ENCODE results near the gene NDUFA8.

NDUFA8 gene

GRCh38 chr9:122133984-122134535, 25.5 kb downstream of the NDUFA8 start:
- DNase-seq, result no peak

DNA sequence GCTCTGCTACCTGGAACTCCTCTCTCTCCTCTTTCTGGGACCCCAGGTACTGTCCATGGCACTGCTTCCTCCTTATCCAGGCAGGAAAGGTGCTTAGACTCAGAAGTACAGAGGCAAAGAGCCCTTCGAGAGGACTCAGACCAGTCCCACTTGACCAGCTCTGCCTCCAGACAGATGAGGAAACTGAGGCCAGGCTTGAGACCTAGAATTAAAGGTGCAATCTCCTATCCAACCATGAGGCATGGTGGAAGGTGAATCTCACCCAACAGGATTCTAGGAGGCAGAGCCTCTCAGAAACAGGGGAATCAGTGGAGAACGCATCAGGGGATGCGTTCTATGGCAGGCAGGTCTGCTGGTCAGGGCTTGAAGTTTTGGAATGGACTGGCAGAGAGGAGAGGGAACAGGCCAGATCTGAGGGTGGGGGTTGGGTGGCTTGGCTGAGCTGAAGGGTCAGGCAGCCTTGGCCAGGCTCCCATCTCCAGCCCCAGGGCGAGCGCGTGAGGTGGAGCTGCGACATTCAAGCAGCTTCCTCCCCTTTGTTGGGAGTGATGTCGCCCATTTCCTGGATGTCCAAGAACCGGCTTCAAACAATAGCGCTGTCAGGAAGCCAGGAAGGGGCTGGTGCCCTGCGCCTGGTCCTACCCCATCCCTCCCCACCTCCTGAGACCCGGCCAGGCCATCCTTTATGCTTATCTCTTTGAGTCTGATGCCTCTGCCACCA, 26.2 kb downstream of the NDUFA8 start:
- no peak for DNase-seq

- DNase-seq, result no peak
Measured at GRCh38 chr9:122132539-122132938, 27.0 kb downstream of the NDUFA8 start.

- DNase-seq, result no peak
Measured at GRCh38 chr9:122131401-122132001, 28.1 kb downstream of the NDUFA8 start.

GRCh38 chr9:122130837-122131236, 28.7 kb downstream of the NDUFA8 start:
- no peak for DNase-seq

DNA sequence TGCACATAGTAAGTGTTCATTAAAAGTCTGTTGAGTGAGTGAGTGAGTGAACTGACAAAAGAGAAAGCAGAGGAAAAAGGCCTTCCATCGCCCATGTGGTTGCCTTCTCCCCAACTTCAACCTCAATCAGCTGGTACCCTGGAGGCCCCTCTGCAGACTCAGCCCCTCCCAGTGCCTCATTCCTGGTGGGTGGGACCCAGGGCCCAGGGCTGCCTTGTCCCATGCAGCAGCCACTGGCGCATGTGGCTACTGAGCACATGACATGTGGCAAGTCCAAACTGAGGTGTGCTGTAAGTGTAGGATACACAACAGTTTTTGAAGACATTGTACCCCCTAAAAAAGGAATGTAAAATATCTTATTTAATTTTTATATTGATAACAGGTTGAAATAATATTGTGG, 29.6 kb downstream of the NDUFA8 start:
- DNase-seq, result no peak

DNA sequence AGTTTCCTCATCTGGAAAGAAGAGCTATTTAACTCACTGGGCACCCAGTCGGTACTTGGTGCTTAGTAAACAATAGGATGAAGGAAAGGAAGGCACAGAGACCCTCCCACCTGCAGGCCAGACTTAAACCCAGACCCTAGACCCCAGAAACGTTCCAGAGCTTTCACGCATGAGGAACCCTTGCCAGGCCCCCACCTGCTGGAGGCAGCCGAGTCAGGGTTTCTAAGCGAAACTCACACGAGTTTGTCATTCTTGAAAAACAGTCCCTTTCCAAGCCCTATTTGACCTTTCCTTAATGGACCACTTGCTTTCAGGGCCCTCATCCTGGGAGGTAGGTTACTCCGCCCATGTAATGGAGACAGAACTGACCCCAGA, 30.6 kb downstream of the NDUFA8 start:
- no peak for DNase-seq

DNA sequence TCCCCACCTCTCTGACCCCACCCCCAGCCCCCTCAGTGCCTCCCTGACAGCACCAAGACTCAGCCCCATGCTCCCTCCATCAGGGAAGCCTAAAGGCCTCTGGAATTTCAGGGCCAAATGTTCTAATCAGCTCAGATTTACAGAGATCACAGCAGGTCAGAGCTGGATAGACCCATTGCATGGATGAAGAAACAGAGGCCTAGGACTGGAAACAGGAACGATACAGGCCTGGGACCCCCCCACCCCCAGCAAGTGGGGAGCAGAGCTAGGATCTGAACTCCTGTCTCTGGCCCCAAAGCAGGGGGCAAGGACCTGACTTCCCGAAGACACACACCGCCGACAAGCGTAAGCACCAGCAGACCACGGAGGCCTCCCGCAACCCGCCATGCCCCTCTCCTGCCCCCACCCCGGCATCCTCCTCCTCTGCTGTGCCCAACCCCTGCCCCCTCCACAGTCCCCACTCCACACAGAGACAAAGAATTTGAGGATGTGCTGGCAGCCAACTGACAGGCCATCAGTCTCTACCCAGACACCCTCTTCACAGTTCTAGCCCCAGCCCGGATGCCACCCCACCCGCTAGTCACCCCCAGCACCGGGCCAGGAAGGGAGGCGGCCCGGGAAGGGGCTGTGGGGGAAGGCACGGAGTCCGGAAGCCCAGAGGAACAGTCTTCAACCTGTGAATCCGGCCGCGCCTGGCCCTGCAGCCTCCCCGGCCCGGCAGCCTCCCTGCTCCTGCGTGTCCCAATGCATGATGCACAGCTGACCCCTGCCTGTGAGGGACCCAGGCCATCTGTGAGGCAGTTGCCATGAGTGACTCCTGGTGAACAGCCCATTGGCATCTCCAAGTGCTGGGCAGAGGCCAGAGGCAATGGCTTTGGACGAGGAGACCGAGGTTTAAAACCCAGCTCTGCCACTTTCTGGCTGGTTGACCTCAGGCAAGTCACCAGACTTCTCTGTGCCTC, 31.3 kb downstream of the NDUFA8 start:
- DNase-seq, result no peak

DNA sequence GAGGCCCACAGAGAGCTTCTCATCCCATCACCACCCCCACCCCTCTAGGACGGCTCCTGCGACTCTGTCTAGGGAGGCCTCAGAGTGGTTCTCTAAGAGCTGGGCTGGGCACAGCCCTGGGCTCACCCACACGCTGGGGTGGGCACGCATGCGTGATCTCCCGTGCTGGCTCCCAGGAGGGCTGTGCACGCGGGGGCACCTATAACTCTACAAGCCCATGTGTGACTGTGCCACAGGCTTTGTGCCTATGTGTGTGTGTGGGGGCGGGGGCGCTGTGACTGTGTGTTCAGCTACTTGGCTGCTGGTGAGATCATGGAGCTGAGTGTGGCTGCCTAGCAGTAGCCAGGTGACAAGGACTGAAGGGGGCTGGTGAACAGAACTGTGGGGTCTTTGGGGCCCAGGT, 32.2 kb downstream of the NDUFA8 start:
- no peak for DNase-seq

DNA sequence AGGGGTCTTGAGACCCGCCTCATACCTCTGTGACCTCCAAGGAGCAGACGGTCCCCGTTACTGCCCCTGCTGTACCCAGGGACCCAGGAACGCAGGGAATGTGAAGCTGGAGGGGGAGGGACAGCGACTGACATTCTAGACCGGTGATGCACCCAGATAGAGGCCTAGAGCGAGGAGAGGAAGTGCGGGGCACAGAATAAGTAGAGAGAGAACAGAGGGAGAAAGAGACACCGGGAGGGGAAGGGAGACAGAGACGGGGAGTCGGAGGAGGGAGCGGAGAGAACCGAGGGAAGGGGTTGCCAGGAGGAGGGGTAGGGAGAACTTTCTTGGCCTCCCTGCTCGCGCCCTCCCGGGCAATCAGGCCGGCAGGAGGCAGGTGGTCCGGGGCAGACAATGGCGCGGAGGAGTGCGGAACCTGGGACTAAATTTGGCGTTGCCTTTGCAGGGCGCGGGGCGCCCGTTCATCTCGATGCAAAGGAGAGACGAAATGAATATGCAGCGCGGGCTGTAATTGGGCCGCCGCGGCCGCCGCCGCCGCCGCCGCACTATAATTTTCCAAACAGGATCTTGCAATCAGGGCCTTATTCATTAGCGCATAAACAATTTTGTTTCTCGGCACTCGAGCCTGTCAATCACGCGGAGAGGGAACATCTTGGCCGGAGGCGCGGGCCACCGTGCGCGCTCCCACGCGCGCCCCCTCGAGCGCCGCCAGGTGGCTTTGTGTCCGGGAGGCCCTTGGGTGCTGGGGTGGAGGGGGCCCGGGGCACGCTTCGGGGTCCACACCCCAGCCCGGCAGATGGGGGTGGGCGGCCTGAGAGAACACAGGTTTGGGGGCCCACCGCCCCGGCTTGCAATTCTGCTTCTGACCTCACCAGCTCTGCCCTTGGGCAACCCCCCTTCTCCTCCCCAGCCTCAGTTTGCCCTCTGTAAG, 33.0 kb downstream of the NDUFA8 start:
- no peak for DNase-seq

DNA sequence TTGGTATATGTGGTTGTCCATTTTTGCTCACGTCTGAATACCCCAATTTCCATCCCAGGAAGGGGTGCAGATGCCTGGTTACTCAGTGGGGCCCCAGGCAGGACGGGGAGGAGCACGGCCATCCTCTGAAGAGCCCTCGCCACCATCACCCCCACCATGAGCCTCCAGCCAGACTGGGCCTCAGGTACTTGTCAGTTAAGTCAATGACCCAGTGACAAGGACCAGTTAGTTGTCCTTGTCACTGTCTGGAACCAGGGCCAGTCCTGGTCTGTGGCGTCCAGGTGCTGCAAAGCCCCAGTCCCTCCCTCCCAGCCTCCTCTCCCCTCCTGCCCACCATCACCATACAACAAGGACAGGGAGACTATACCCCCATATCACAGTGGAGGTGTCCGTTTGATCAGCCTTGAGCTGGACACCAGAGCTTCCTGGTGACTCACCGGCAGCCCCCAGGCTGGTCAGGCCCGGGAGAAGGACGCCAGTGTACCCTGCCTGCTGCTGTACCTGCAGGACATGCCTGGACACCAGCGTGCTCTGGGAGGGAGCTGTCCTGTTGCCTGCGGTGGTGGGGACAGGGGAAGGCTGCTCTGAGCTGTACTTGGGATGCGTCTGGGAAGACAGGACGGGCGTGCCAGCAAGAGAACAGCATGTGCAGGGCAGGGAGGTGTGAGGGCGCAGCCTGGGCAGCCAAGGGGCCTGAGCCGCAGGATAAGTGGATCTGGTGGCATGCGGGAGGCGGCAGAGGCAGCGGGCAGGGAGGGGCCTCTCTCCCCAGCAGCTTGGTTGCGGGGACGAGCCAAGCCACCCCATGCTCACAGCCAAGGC, 33.9 kb downstream of the NDUFA8 start:
- DNase-seq, result no peak

DNA sequence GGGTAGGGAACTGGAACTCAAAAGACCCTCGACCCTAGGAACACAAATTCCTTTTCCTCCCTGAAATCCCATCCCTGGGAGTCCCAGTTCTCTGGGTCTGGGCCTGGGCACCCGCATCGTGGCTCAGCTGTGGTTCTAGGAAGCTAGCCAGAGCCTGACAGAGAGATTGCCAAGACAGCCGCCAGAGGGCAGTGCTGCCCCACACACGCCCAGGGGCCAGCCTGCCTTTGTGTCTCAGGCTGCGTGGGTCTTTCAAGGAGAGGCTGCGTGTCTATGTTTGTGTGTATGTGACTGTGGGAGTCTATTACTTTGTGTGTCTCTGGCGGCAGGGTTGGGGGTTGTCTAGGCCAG, 34.4 kb downstream of the NDUFA8 start:
- DNase-seq, result peak; percentile 64

DNA sequence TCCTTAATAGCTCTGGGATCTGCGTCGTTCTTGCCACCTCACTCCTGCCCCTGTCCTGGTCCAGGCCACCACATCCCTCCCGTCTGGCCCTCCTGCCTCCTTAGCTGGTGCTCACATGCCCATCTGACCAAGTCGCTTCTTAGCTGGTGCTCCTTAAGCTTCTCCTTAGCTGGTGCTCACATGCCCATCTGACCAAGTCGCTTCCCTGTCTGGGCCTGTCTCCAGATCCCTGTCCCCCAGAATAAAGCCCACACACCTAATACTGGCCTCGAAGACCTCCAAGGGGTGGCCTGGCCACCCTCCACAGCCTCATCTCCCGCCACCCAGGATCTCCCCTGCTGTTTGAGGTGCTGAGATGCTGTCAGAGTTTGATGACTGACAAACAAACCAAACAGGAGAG, 35.1 kb downstream of the NDUFA8 start:
- no peak for DNase-seq

GRCh38 chr9:122124048-122124447, 35.5 kb downstream of the NDUFA8 start:
- DNase-seq, result no peak

- peak; percentile 48 for DNase-seq
Measured at GRCh38 chr9:122122903-122123632, 36.5 kb downstream of the NDUFA8 start.

DNA sequence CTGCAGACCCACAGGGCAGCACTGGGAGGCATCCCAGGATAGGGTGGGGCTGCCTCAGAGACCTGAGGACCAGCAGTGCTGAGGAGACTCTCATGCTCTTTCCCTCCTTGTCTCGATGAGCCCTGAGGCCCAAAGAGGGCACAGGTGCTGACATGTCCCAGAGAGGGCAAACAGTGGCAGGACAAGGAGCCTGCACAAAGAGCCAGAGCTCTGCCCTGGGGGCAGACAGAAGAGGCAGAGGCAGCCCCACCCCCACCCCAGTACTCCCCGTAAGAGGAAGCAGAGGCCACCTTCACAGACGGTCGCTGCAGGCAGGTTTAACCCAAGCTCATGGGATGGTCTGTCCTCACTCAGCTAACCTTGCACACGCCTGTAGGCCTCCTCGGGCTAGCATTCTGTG, 37.1 kb downstream of the NDUFA8 start:
- DNase-seq, result no peak

DNA sequence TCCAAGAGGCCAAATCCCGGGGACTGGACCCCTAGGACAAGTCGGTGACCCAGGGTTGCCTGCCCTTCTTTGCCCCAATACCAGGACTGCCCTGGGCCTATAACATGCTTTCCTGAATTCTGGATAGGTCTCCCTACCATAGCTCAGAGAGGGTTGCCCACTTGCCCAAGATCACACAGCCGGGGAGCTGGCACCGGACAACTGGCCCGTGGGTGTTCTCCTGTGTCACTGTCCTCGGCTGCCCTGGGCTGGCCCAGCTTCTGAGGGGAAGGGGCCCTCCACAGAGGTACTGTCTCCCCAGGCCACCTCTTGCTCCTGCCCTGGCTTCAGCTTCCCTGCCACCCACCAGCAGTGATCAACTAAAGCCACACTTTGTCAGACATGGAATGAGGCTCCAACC, 37.6 kb downstream of the NDUFA8 start:
- no peak for DNase-seq

GRCh38 chr9:122121391-122121790, 38.2 kb downstream of the NDUFA8 start:
- DNase-seq, result no peak

- no peak for DNase-seq
Measured at GRCh38 chr9:122120316-122121071, 39.1 kb downstream of the NDUFA8 start.

GRCh38 chr9:122119721-122120120, 39.9 kb downstream of the NDUFA8 start:
- no peak for DNase-seq

Measured in NCI-H1105 (cell line).